Ishikawa (cell line): ENCODE measurements around the gene ZMPSTE24.

Source experiments
- CEBPB ChIP-seq: IDR thresholded peaks from 2 replicates; pipeline ENCODE4 v1.6.1; 2012
- CREB1 ChIP-seq: IDR thresholded peaks from 2 replicates; pipeline ENCODE4 v1.6.1; 2012; ENCODE audit warnings: low read depth
- EGR1 ChIP-seq: IDR thresholded peaks from 2 replicates; pipeline ENCODE4 v1.6.1; 2012
- EP300 ChIP-seq: IDR thresholded peaks from 2 replicates; pipeline ENCODE4 v1.6.1; 2012; ENCODE audit warnings: borderline replicate concordance
- FOXM1 ChIP-seq: IDR thresholded peaks from 2 replicates; pipeline ENCODE4 v1.6.1; 2012; ENCODE audit warnings: low read depth, borderline replicate concordance
- MAX ChIP-seq: IDR thresholded peaks from 2 replicates; pipeline ENCODE4 v1.6.1; 2012
- NFIC ChIP-seq: IDR thresholded peaks from 2 replicates; pipeline ENCODE4 v1.6.1; 2012
- RAD21 ChIP-seq: IDR thresholded peaks from 2 replicates; pipeline ENCODE4 v1.6.1; 2012; ENCODE audit warnings: low read depth
- REST ChIP-seq: IDR thresholded peaks from 2 replicates; pipeline ENCODE4 v1.6.1; 2012; ENCODE audit warnings: low read depth, mild to moderate bottlenecking
- TAF1 ChIP-seq: IDR thresholded peaks from 2 replicates; pipeline ENCODE4 v1.6.1; 2012; ENCODE audit warnings: low read depth, mild to moderate bottlenecking
- TCF12 ChIP-seq: IDR thresholded peaks from 2 replicates; pipeline ENCODE4 v1.6.1; 2012; ENCODE audit warnings: low read depth
- TEAD4 ChIP-seq: IDR thresholded peaks from 2 replicates; pipeline ENCODE4 v1.6.1; 2012
- USF1 ChIP-seq: IDR thresholded peaks from 2 replicates; pipeline ENCODE4 v1.6.1; 2012
- YY1 ChIP-seq: IDR thresholded peaks from 2 replicates; pipeline ENCODE4 v1.6.1; 2012; ENCODE audit warnings: low read depth
- ZBTB7A ChIP-seq: IDR thresholded peaks from 2 replicates; pipeline ENCODE4 v1.6.1; 2012; ENCODE audit warnings: low read depth

ZMPSTE24 gene

GRCh38 chr1:40226192-40226591, 31.8 kb upstream of the ZMPSTE24 start:
- TF ChIP-seq CREB1, result no peak
- TF ChIP-seq TEAD4, result no peak
- TF ChIP-seq EGR1, result no peak
- TF ChIP-seq TCF12, result no peak
- TF ChIP-seq CEBPB, result no peak
- no peak for TF ChIP-seq REST
- no peak for TF ChIP-seq YY1
- no peak for TF ChIP-seq TAF1
- TF ChIP-seq MAX, result no peak
- no peak for TF ChIP-seq NFIC

- TF ChIP-seq CREB1, result no peak
- TF ChIP-seq NFIC, result no peak
Measured at GRCh38 chr1:40232444-40232843, 25.6 kb upstream of the ZMPSTE24 start.

- TF ChIP-seq NFIC, result no peak
- no peak for TF ChIP-seq TCF12
- TF ChIP-seq CEBPB, result no peak
- TF ChIP-seq MAX, result no peak
- TF ChIP-seq REST, result no peak
- no peak for TF ChIP-seq EGR1
- TF ChIP-seq TEAD4, result no peak
- no peak for TF ChIP-seq TAF1
- no peak for TF ChIP-seq YY1
- TF ChIP-seq RAD21, result no peak
- TF ChIP-seq EP300, result no peak
- TF ChIP-seq FOXM1, result no peak
Measured at GRCh38 chr1:40239626-40240025, 18.4 kb upstream of the ZMPSTE24 start.

GRCh38 chr1:40240390-40240789, 17.6 kb upstream of the ZMPSTE24 start:
- no peak for TF ChIP-seq NFIC
- no peak for TF ChIP-seq EGR1
- TF ChIP-seq MAX, result no peak
- TF ChIP-seq EP300, result no peak
- TF ChIP-seq REST, result no peak

- no peak for TF ChIP-seq USF1
- no peak for TF ChIP-seq TCF12
- TF ChIP-seq YY1, result no peak
- no peak for TF ChIP-seq CREB1
- TF ChIP-seq REST, result no peak
- TF ChIP-seq TEAD4, result no peak
- TF ChIP-seq EGR1, result no peak
- TF ChIP-seq FOXM1, result no peak
- TF ChIP-seq ZBTB7A, result no peak
- TF ChIP-seq TAF1, result no peak
- TF ChIP-seq NFIC, result no peak
- no peak for TF ChIP-seq RAD21
- TF ChIP-seq CEBPB, result no peak
- TF ChIP-seq EP300, result no peak
- no peak for TF ChIP-seq MAX
Measured at GRCh38 chr1:40241362-40241761, 16.7 kb upstream of the ZMPSTE24 start.
